ENCODE data around the gene SERPINA1.

- TF ChIP-seq, protein P1, sequence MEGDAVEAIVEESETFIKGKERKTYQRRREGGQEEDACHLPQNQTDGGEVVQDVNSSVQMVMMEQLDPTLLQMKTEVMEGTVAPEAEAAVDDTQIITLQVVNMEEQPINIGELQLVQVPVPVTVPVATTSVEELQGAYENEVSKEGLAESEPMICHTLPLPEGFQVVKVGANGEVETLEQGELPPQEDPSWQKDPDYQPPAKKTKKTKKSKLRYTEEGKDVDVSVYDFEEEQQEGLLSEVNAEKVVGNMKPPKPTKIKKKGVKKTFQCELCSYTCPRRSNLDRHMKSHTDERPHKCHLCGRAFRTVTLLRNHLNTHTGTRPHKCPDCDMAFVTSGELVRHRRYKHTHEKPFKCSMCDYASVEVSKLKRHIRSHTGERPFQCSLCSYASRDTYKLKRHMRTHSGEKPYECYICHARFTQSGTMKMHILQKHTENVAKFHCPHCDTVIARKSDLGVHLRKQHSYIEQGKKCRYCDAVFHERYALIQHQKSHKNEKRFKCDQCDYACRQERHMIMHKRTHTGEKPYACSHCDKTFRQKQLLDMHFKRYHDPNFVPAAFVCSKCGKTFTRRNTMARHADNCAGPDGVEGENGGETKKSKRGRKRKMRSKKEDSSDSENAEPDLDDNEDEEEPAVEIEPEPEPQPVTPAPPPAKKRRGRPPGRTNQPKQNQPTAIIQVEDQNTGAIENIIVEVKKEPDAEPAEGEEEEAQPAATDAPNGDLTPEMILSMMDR (conservative IDR thresholded peaks at IDR 0.05 in 1 of 2, IDR thresholded peaks at IDR 0.05 in 1 of 2; ENCODE audit: low read depth in 1 of 2, low read length in 2 of 2), result no peak
- TF ChIP-seq EZH2 (IDR thresholded peaks at IDR 0.05; ENCODE audit: low read length, missing control alignments), result no peak
These were observed 9.1 kb upstream of the SERPINA1 start for GRCh38 chr14:94397289-94398181.
